ENCODE measurements around the gene FOXI1.

GRCh38 chr5:170100066-170100943, 5.4 kb upstream of the FOXI1 start:
- TF ChIP-seq ZBTB26 (tag by site-specific recombination; optimal IDR thresholded peaks at IDR 0.05) (no peak), YY1 (tag by site-specific recombination; IDR thresholded peaks at IDR 0.05) (no peak), ZNF488 (tag by site-specific recombination; IDR thresholded peaks at IDR 0.05) (no peak), ZNF423 (tag by site-specific recombination; IDR thresholded peaks at IDR 0.05) (no peak), CTCF (tag by site-specific recombination; IDR thresholded peaks at IDR 0.05) (peak; percentile 62), ZNF274 (IDR thresholded peaks at IDR 0.05; ENCODE audit: low read length) (no peak), ZNF274 (tag by site-specific recombination; IDR thresholded peaks at IDR 0.05; ENCODE audit: borderline replicate concordance) (no peak), ZFP41 (tag by site-specific recombination; IDR thresholded peaks at IDR 0.05; ENCODE audit: borderline replicate concordance) (no peak), ZNF24 (tag by site-specific recombination; IDR thresholded peaks at IDR 0.05) (no peak), TCF7L2 (IDR thresholded peaks at IDR 0.05; ENCODE audit: borderline replicate concordance, low read depth, low read length) (no peak)

All from HEK293 (cell line).